GM21447 (cell line): ENCODE results near the gene LRP2BP.
"Not testable (repeated sequence)": the region's sequence is repeated elsewhere in the genome, so short reads cannot be mapped to it uniquely, and the experiment has no call there.

Experiments
- ATAC-seq: cut with Tn5 transposase; IDR thresholded peaks from one replicate; pipeline ENCODE4 v1.9.1; 2021; ENCODE audit not compliant: unreplicated experiment

Gene LRP2BP

DNA sequence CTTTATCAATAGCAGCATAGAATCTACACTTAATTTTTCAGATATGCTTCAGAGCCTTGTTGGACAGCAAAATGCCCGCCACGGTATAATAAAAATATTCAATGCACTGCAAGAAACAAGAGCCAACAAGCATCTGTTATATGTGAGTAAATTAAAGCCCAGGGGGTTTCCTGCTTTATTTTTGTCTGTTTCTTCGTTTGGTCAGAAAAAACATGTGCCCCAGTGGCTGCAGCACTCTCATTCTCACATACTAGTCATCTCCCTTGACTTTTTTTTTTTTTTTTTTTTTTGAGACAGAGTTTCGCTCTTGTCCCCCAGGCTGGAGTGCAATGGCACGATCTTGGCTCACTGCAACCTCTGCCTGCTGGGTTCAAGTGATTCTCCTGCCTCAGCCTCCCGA, 33.2 kb downstream of the LRP2BP start:
- not testable (repeated sequence) for ATAC-seq

- ATAC-seq, result no peak
These were observed 33.9 kb downstream of the LRP2BP start for GRCh38 chr4:185361872-185362271.

- ATAC-seq, result no peak
These were observed 35.8 kb downstream of the LRP2BP start for GRCh38 chr4:185359767-185360446.

DNA sequence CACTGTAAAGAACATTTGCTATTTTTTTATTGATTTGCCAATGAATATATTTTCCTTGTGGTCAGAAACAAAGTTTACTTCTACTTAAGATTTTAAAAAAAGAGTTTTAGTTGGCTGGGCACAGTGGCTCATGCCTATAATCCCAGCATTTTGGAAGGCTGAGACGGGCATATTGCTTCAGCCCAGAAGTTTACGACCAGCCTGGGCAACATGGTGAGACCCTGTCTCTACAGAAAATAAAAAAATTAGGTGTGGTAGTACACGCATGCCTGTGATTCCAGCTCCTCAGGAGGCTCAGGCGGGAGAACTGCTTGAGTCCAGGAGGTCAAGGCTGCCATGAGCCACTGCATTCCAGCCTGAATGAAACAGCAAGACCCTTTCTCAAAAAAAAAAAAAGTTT, 36.8 kb downstream of the LRP2BP start:
- no peak for ATAC-seq

GRCh38 chr4:185358514-185358913, 37.2 kb downstream of the LRP2BP start:
- ATAC-seq, result no peak

DNA sequence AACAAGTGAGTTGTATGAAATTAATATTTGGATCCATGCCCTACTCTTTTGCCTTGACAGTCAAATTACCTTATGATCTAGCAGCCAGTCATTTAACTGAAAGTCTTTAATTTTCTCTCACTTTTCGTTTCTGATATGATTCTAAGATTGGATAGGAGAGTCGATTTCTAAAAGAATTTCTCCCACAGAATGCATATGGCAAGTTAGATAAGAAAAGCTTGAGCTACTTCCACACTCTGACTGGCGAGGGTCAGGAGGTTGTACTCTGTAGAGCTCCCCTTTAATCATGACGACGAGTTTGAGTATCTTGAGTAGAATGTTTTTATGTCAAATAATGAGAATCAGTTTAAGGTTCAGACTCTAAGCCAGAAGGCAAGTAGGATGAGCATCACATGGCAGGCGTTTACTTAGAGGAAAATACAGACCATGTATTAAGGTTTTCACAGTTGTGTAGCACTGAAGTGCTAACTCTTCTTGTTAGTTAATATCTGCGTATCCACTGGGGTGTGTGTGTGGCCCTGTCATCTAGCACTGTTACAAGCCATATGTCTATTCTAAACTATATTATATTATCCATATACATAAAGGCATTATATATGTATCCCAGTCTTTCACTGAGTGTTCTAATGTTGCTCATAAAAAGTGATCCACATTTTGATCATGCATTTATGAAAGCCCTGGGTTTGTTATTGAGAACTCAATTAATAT, 37.8 kb downstream of the LRP2BP start:
- ATAC-seq, result no peak

DNA sequence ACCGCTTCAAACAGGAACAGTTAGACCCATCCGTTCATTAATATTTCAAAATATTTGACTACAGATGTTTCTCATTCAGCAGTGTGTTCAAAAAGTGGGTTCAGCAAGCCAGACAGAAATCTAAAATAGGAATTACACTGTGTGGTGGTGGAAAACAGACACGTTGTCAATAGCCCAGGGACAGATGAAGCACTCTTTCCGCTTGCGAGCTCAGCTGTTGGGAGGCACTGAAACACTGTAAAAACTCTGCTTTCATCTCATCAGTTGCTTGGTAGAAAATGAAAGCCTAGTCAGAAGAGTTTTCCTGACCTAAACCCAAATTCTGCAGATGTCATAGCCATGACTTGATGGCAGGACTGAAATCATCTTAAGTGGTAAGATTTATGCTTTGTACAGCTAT, 38.5 kb downstream of the LRP2BP start:
- no peak for ATAC-seq

GRCh38 chr4:185352741-185353140, 43.0 kb downstream of the LRP2BP start:
- ATAC-seq, result no peak

- no peak for ATAC-seq
These were observed 43.5 kb downstream of the LRP2BP start for GRCh38 chr4:185352202-185352601.

GRCh38 chr4:185351691-185352090, 44.0 kb downstream of the LRP2BP start:
- ATAC-seq, result no peak

DNA sequence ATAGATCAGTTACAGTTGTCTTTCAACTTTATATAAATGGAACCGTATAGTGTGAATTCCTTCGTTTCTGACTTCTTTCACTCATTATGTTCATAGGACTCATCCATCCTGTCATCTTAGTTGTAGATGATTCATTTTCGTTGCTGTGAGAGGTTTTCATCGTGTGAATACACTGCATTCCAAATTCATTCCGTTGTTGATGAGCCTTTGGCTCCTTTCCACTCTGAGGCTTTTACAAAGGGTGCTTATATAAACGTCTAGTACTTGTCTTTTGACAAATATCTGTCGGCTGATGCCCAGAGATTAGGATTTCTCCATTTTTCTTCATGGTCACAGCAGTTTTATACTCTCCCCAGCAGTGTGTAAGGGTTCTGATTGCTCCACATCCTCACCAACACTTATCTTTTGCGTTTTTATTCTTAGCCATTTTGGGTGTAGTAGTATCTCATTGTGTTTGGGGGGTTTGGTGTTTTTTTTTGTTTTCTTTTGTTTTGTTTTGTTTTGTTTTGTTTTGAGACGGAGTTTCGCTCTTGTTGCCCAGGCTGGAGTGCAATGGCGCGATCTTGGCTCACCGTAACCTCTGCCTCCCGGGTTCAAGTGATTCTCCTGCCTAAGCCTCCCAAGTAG, 48.6 kb downstream of the LRP2BP start:
- no peak for ATAC-seq

GRCh38 chr4:185344743-185345538, 50.8 kb downstream of the LRP2BP start:
- ATAC-seq, result peak; percentile 60

- no peak for ATAC-seq
These were observed 51.8 kb downstream of the LRP2BP start for GRCh38 chr4:185343726-185344581.

DNA sequence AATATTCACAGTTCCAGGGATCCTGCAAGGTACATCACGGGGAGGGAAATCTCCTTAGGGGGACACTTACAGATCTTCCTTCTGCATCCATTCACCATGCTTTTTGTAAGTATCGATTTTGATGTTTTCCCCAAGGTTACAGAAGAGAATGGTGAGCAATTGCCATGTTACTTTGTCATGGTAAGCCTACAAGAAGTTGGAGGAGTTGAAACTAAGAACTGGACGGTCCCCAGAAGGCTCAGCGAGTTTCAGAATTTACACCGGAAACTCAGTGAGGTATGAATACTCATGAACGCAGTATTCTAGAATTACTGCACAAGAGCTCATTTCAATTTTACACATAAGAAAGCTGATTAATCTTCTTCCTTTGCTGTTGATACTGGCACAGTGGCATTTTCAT, 53.9 kb downstream of the LRP2BP start:
- ATAC-seq, result peak; percentile 52

DNA sequence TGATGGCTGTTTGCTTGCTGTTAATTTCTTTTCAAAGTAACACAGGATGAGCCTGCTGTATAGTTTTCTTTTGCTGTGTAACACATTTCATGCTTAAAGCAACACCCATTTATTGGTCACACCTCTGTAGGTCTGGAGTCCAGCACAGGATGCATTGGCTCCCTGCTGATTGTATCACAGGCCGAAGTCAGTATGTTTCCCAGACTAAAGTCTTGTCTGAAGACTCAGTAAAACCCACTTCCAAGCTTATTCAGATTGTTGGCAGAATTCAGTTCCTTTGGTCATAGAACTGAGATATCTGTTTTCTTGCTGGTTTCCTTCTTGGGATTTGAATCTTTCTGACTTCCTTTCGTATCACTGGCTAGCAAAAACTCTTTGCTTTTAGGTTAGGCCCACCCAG, 54.3 kb downstream of the LRP2BP start:
- ATAC-seq, result no peak

GRCh38 chr4:185339941-185340340, 55.8 kb downstream of the LRP2BP start:
- no peak for ATAC-seq

- ATAC-seq, result no peak
These were observed 60.1 kb downstream of the LRP2BP start for GRCh38 chr4:185335579-185335978.

GRCh38 chr4:185334326-185334725, 61.4 kb downstream of the LRP2BP start:
- no peak for ATAC-seq

- ATAC-seq, result peak; percentile 79
These were observed 62.9 kb downstream of the LRP2BP start for GRCh38 chr4:185332575-185333464.
